SK-N-SH (cell line): ENCODE measurements around the gene MRPS6. TPM values are rescaled to one million over a fixed set of nuclear protein-coding genes. Genes with fewer than 3 reads are reported as not detected.

Experiments used
- CTCF ChIA-PET: fragments of 300-600, 350-600 bp; formaldehyde crosslinking; extraction: SDS; loops from one replicate; lab custom pipeline; 2021; lab: Yijun Ruan, JAX
- POLR2A ChIA-PET: fragments of 350-600 bp; sonication (Branson Sonifier 250); formaldehyde crosslinking; extraction: SDS; loops from one replicate; lab custom pipeline; 2020; ENCODE audit warnings: antibody characterized with exemption, inconsistent platforms; lab: Yijun Ruan, JAX
- DNase-seq: peaks from one replicate; pipeline ENCODE4 v3.0.0; 2012
- H2AFZ ChIP-seq: fragments of 200-600 bp; sonication (generic); 2 replicates; pipeline ENCODE4 v1.8.1; 2016; ENCODE audit warnings: antibody characterized with exemption, mild to moderate bottlenecking, low read depth
- H3F3A ChIP-seq: fragments of 200-600 bp; sonication (generic); replicated peaks from 2 replicates; pipeline ENCODE3; 2016; ENCODE audit warnings: antibody characterized with exemption, mild to moderate bottlenecking; ENCODE audit not compliant: insufficient read depth
- H3K27ac ChIP-seq, 2 experiments: fragments of 200-500 bp in 1 of 2; fragments of 200-600 bp in 1 of 2; sonication (Bioruptor generic) in 1 of 2; sonication (generic), shearing (Covaris generic) in 1 of 2; 2 replicates each; pipeline versions ENCODE4 v1.5.1 to v1.6.1; 2014 to 2016; ENCODE audit warnings: low read depth in 2 of 2, inconsistent platforms in 1 of 2, low read length in 1 of 2, mild to moderate bottlenecking in 1 of 2, mixed read lengths in 1 of 2
- H3K27me3 ChIP-seq: fragments of 200-600 bp; sonication (generic), shearing (Covaris generic); 2 replicates; pipeline ENCODE4 v1.6.1; 2016; ENCODE audit warnings: mixed run types; ENCODE audit not compliant: insufficient read depth
- H3K36me3 ChIP-seq, 2 experiments: fragments of 200-500 bp in 1 of 2; fragments of 200-600 bp in 1 of 2; sonication (Bioruptor generic) in 1 of 2; sonication (generic) in 1 of 2; replicated peaks in 1 of 2; 2 replicates each; pipeline versions ENCODE3 to v1.5.1; 2014 to 2016; ENCODE audit warnings: low read length in 1 of 2, mild to moderate bottlenecking in 1 of 2; ENCODE audit not compliant: insufficient read depth in 2 of 2, control insufficient read depth in 1 of 2
- H3K4me1 ChIP-seq, 2 experiments: fragments of 200-500 bp in 1 of 2; fragments of 200-600 bp in 1 of 2; sonication (Bioruptor generic) in 1 of 2; sonication (generic), shearing (Covaris generic) in 1 of 2; 2 replicates each; pipeline versions ENCODE4 v1.5.1 to v1.6.1; 2014 to 2016; ENCODE audit warnings: low read depth in 1 of 2, low read length in 1 of 2, mixed run types in 1 of 2; ENCODE audit not compliant: insufficient read depth in 2 of 2, control insufficient read depth in 1 of 2
- H3K4me2 ChIP-seq: fragments of 200-600 bp; sonication (generic), shearing (Covaris generic); 2 replicates; pipeline ENCODE4 v1.6.1; 2017; ENCODE audit warnings: mixed run types
- H3K4me3 ChIP-seq, 2 experiments: fragments of 200-500 bp in 1 of 2; fragments of 200-600 bp in 1 of 2; sonication (Bioruptor generic) in 1 of 2; sonication (generic), shearing (Covaris generic) in 1 of 2; 2 replicates each; pipeline versions ENCODE4 v1.5.1 to v1.8.1; 2014 to 2016; ENCODE audit warnings: low read depth in 2 of 2, inconsistent platforms in 1 of 2, low read length in 1 of 2, mild to moderate bottlenecking in 1 of 2, mixed read lengths in 1 of 2, moderate library complexity in 1 of 2
- H3K79me2 ChIP-seq: fragments of 200-600 bp; sonication (generic); 2 replicates; pipeline ENCODE4 v1.8.1; 2017; ENCODE audit warnings: mild to moderate bottlenecking; ENCODE audit not compliant: insufficient read depth
- H3K9ac ChIP-seq: fragments of 200-600 bp; sonication (generic); 2 replicates; pipeline ENCODE4 v1.6.1; 2017; ENCODE audit warnings: mixed run types
- H3K9me2 ChIP-seq: fragments of 200-600 bp; sonication (generic); 2 replicates; pipeline ENCODE4 v1.6.1; 2017; ENCODE audit warnings: mixed run types
- H3K9me3 ChIP-seq: fragments of 200-600 bp; sonication (generic); 2 replicates; pipeline ENCODE4 v1.6.1; 2017; ENCODE audit warnings: mixed run types, mild to moderate bottlenecking, moderate library complexity
- H4K20me1 ChIP-seq: fragments of 200-600 bp; sonication (generic); 2 replicates; pipeline ENCODE4 v1.6.1; 2017; ENCODE audit warnings: mild to moderate bottlenecking, mixed run types; ENCODE audit not compliant: insufficient read depth
- CHD2 ChIP-seq: fragments of 150-350 bp; IDR thresholded peaks from 2 replicates; pipeline ENCODE4 v1.6.1; 2018; ENCODE audit warnings: low read length; ENCODE audit not compliant: partially characterized antibody
- EZH2phosphoT487 ChIP-seq: fragments of 200-600 bp; sonication (generic); IDR thresholded peaks from 2 replicates; pipeline ENCODE4 v1.6.1; 2017; ENCODE audit warnings: low read depth, mixed run types, mild to moderate bottlenecking, antibody characterized with exemption, moderate library complexity, borderline replicate concordance
- RCOR1 ChIP-seq: fragments of 150-350 bp; IDR thresholded peaks from 2 replicates; pipeline ENCODE4 v1.6.1; 2017; ENCODE audit warnings: antibody characterized with exemption, low read length
- SIN3A ChIP-seq: IDR thresholded peaks from 2 replicates; pipeline ENCODE4 v1.6.1; 2012; ENCODE audit warnings: low read depth, mild to moderate bottlenecking, low read length, moderate library complexity, borderline replicate concordance
- WGBS: methylation state at CpG from one replicate; pipeline ENCODE4 v1.1.6; 2017; ENCODE audit warnings: low lambda C conversion rate; 5-methylcytosine and 5-hydroxymethylcytosine counted together
- polyA plus RNA-seq, 3 experiments: library from polyadenylated mRNA; depleted of rRNA; stranded (reverse); fragments of >200 nt; gene quantifications; 2 replicates each; pipeline ENCODE4 v1.2.3, GENCODE V29; 2012
- TF ChIP-seq, protein P1 (sequence below): IDR thresholded peaks from 2 replicates; pipeline ENCODE4 v1.4.0; 2012; ENCODE audit warnings: low read depth, borderline replicate concordance
- TF ChIP-seq, protein P2 (sequence below): IDR thresholded peaks from 2 replicates; pipeline ENCODE4; 2012
- TF ChIP-seq, protein P3 (sequence below): IDR thresholded peaks from 2 replicates; pipeline ENCODE4 v1.6.1; 2012; ENCODE audit warnings: mild to moderate bottlenecking, low read depth, low read length, moderate library complexity
- TF ChIP-seq, protein P4 (sequence below): fragments of 200-600 bp; sonication (generic); IDR thresholded peaks from 2 replicates; pipeline ENCODE4 v1.6.1; 2017; ENCODE audit warnings: antibody characterized with exemption, mild to moderate bottlenecking, moderate library complexity
- TF ChIP-seq, protein P5 (sequence below): IDR thresholded peaks from 2 replicates; pipeline ENCODE4 v1.4.0; 2012; ENCODE audit warnings: low read depth, borderline replicate concordance
- TF ChIP-seq, protein P6 (sequence below): fragments of 150-350 bp; IDR thresholded peaks from 2 replicates; pipeline ENCODE4 v1.6.1; 2016; ENCODE audit warnings: mild to moderate bottlenecking, low read depth, low read length

MRPS6 gene
- polyA plus RNA-seq, 1 of the 3 experiments (the other 2 are of a cell fraction), result 69.2 TPM

DNA sequence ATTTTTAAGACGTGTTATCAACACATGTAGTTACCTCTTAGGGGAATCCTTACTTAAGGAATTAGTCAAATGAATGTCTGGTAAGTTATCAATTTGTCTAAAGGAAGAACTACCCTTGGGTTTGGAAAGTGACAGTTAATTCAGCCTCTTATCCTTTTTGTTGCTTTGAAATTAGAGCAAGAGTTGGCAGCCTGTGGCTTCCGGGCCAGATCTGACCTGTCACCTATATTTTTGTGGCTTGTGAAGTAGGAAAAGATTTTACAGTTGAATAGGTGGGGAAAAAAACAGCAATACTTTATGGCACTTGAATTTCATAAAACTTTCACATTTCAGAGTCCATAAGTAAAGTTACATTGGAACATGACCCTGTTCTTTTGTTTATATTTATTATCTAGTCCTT is 5.5 kb downstream of the MRPS6 start:
- peaks cover 18 to 56% of the 10 kb centered on the region in 2 experiments for H3K36me3 ChIP-seq
- no peak for TF ChIP-seq EZH2phosphoT487
- TF ChIP-seq, protein P1, sequence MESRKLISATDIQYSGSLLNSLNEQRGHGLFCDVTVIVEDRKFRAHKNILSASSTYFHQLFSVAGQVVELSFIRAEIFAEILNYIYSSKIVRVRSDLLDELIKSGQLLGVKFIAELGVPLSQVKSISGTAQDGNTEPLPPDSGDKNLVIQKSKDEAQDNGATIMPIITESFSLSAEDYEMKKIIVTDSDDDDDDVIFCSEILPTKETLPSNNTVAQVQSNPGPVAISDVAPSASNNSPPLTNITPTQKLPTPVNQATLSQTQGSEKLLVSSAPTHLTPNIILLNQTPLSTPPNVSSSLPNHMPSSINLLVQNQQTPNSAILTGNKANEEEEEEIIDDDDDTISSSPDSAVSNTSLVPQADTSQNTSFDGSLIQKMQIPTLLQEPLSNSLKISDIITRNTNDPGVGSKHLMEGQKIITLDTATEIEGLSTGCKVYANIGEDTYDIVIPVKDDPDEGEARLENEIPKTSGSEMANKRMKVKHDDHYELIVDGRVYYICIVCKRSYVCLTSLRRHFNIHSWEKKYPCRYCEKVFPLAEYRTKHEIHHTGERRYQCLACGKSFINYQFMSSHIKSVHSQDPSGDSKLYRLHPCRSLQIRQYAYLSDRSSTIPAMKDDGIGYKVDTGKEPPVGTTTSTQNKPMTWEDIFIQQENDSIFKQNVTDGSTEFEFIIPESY, result no peak
- TF ChIP-seq RCOR1, result no peak
- TF ChIP-seq, protein P2, sequence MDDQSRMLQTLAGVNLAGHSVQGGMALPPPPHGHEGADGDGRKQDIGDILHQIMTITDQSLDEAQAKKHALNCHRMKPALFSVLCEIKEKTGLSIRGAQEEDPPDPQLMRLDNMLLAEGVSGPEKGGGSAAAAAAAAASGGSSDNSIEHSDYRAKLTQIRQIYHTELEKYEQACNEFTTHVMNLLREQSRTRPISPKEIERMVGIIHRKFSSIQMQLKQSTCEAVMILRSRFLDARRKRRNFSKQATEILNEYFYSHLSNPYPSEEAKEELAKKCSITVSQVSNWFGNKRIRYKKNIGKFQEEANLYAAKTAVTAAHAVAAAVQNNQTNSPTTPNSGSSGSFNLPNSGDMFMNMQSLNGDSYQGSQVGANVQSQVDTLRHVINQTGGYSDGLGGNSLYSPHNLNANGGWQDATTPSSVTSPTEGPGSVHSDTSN, result no peak
- TF ChIP-seq, protein P3, sequence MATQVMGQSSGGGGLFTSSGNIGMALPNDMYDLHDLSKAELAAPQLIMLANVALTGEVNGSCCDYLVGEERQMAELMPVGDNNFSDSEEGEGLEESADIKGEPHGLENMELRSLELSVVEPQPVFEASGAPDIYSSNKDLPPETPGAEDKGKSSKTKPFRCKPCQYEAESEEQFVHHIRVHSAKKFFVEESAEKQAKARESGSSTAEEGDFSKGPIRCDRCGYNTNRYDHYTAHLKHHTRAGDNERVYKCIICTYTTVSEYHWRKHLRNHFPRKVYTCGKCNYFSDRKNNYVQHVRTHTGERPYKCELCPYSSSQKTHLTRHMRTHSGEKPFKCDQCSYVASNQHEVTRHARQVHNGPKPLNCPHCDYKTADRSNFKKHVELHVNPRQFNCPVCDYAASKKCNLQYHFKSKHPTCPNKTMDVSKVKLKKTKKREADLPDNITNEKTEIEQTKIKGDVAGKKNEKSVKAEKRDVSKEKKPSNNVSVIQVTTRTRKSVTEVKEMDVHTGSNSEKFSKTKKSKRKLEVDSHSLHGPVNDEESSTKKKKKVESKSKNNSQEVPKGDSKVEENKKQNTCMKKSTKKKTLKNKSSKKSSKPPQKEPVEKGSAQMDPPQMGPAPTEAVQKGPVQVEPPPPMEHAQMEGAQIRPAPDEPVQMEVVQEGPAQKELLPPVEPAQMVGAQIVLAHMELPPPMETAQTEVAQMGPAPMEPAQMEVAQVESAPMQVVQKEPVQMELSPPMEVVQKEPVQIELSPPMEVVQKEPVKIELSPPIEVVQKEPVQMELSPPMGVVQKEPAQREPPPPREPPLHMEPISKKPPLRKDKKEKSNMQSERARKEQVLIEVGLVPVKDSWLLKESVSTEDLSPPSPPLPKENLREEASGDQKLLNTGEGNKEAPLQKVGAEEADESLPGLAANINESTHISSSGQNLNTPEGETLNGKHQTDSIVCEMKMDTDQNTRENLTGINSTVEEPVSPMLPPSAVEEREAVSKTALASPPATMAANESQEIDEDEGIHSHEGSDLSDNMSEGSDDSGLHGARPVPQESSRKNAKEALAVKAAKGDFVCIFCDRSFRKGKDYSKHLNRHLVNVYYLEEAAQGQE, result no peak
- no peak for TF ChIP-seq CHD2
- TF ChIP-seq, protein P4, sequence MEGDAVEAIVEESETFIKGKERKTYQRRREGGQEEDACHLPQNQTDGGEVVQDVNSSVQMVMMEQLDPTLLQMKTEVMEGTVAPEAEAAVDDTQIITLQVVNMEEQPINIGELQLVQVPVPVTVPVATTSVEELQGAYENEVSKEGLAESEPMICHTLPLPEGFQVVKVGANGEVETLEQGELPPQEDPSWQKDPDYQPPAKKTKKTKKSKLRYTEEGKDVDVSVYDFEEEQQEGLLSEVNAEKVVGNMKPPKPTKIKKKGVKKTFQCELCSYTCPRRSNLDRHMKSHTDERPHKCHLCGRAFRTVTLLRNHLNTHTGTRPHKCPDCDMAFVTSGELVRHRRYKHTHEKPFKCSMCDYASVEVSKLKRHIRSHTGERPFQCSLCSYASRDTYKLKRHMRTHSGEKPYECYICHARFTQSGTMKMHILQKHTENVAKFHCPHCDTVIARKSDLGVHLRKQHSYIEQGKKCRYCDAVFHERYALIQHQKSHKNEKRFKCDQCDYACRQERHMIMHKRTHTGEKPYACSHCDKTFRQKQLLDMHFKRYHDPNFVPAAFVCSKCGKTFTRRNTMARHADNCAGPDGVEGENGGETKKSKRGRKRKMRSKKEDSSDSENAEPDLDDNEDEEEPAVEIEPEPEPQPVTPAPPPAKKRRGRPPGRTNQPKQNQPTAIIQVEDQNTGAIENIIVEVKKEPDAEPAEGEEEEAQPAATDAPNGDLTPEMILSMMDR, result no peak
- TF ChIP-seq SIN3A, result no peak
- TF ChIP-seq, protein P5, sequence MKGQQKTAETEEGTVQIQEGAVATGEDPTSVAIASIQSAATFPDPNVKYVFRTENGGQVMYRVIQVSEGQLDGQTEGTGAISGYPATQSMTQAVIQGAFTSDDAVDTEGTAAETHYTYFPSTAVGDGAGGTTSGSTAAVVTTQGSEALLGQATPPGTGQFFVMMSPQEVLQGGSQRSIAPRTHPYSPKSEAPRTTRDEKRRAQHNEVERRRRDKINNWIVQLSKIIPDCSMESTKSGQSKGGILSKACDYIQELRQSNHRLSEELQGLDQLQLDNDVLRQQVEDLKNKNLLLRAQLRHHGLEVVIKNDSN, result no peak
- TF ChIP-seq, protein P6, sequence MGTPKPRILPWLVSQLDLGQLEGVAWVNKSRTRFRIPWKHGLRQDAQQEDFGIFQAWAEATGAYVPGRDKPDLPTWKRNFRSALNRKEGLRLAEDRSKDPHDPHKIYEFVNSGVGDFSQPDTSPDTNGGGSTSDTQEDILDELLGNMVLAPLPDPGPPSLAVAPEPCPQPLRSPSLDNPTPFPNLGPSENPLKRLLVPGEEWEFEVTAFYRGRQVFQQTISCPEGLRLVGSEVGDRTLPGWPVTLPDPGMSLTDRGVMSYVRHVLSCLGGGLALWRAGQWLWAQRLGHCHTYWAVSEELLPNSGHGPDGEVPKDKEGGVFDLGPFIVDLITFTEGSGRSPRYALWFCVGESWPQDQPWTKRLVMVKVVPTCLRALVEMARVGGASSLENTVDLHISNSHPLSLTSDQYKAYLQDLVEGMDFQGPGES, result no peak
- H3K9me3 ChIP-seq, result no peaks in the 10 kb centered on the region
- no peaks in the 10 kb centered on the region for H3K27me3 ChIP-seq
- 95% methylated on average over 2 of the region's 2 CpGs for WGBS
- H3K4me1 ChIP-seq, result peaks cover 12 to 47% of the 10 kb centered on the region in 2 experiments
- no peak overlapping the region for H3K4me2 ChIP-seq
- no peak overlapping the region for H2AFZ ChIP-seq
- no peak overlapping the region for H3K4me3 ChIP-seq
- ChIA-PET POLR2A (no interaction called here), CTCF (no interaction called here)
- no peak overlapping the region for H3K9ac ChIP-seq
- H3K79me2 ChIP-seq, result peaks cover 99% of the 10 kb centered on the region
- H4K20me1 ChIP-seq, result peaks cover 68% of the 10 kb centered on the region
- H3K27ac ChIP-seq, result no peak overlapping the region
- no peak for DNase-seq
- peaks cover 8% of the 10 kb centered on the region for H3F3A ChIP-seq
- H3K9me2 ChIP-seq, result no peaks in the 10 kb centered on the region
